ENCODE results near the gene DCBLD2.

Gene DCBLD2, protein sequence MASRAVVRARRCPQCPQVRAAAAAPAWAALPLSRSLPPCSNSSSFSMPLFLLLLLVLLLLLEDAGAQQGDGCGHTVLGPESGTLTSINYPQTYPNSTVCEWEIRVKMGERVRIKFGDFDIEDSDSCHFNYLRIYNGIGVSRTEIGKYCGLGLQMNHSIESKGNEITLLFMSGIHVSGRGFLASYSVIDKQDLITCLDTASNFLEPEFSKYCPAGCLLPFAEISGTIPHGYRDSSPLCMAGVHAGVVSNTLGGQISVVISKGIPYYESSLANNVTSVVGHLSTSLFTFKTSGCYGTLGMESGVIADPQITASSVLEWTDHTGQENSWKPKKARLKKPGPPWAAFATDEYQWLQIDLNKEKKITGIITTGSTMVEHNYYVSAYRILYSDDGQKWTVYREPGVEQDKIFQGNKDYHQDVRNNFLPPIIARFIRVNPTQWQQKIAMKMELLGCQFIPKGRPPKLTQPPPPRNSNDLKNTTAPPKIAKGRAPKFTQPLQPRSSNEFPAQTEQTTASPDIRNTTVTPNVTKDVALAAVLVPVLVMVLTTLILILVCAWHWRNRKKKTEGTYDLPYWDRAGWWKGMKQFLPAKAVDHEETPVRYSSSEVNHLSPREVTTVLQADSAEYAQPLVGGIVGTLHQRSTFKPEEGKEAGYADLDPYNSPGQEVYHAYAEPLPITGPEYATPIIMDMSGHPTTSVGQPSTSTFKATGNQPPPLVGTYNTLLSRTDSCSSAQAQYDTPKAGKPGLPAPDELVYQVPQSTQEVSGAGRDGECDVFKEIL

DNA sequence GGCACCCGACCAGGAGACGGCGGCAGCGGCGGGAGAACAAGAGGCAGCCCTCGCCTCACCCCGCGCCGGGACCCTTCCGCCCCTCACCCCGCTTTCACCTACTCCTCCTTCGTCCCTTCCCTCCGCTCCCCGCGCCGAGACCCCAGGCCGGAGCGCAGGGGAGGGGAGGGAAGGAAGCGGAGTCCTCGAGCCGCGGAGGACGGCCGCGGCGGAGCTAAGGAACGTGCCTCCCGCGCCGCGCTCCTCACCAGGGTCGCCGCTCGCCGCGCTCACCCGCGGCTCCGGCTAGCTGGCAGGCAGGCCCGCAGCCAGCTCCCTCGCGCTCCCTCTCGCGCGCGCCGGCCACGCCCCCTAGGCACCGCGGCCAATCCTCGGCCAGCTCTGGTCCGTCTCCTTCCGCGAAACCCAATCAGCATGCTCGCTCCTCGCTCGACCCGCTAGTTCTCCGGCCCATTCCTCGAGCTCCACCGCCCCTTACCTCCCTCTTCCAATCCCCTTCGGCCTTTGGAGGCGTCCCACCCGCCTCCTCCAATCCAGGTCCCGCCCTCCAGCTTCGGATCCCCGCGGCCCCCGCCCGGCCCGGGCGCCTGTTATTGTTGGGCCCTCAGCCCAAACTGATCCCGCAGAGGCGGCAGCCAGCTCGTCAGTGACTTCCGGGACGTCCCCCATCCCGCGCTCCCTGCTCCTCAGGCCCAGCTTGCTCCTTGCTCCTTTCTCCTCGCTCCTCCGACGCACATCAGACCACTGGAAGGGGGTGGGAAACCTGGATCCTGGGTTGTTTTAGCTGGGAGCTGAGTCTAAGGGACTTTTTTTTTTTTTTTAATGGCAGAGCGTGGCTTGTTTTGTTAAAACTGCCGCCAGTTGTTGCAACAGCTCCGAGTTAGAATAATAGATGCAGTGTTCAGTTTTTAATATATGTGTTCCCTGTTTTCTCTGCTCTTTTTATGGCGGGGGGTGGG lies at the start of gene DCBLD2:
DCBLD2 (minus strand) TSS at position 304 of the 959 bp plus-strand sequence. CDS start 369 bp downstream, outside the sequence.
- DNase-seq, result peak; percentile 93

DNA sequence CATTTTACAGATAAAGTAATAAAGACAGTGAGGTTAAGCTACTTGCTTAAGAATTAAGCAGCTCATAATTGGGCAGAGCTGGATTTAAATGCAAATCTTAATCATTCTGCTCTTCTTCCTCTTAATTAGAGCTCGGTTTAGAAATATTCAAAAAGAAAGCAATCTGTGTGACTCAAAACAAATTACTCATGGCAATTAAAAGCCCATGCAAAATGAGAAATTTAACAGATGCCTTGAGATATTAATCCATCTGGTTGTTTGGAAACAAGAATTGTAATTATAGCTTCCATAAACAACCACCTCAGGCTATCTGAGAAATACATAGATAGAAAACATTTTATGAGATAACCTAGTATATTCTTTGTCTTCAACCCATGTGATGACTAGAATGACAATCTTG lies 44.2 kb upstream of the DCBLD2 start:
- DNase-seq, result no peak

DNA sequence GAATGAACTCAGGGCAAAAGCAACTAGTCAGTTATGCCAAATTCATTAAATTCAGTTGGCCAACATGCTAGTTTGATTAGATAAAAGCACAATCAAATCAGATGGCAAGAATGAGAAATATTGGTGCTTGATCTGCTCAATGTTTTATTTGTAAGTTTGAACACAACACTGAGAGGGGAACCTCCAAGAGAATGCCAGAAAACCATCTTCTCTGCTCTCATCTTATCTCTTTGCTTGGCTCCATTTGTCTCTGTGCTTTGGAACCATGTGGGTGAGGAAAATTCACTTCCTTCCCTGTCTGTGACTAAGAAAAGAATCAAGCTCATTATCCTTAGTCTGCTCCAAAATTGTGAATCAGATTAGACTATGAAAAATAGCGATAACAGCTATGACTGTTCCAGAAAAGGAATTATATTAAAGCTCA lies 43.6 kb upstream of the DCBLD2 start:
- no peak for DNase-seq

- DNase-seq, result no peak
These were observed 28.9 kb upstream of the DCBLD2 start for GRCh38 chr3:98930413-98930812.

GRCh38 chr3:98921957-98922356 lies 20.5 kb upstream of the DCBLD2 start:
- no peak for DNase-seq

- DNase-seq, result no peak
These were observed 18.7 kb upstream of the DCBLD2 start for GRCh38 chr3:98920166-98920565.

DNA sequence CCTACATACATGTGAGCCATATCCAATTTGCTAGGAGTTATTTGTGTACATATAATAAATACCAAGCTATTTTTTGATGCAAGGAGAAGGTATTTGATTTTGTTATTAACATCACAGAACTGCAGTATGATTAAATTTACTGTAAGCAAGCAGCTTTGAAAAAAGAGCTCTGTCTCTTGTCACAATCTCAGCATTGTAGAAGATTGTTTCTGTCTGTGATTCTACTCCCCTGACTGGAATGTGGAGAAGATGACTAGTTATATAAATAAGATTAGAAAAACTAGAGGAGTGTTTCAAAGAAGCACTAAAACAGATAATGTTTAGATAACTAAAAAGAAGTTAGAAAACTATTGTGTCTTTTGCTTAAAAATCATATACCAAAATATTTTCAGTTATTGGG lies 17.1 kb upstream of the DCBLD2 start:
- no peak for DNase-seq

DNA sequence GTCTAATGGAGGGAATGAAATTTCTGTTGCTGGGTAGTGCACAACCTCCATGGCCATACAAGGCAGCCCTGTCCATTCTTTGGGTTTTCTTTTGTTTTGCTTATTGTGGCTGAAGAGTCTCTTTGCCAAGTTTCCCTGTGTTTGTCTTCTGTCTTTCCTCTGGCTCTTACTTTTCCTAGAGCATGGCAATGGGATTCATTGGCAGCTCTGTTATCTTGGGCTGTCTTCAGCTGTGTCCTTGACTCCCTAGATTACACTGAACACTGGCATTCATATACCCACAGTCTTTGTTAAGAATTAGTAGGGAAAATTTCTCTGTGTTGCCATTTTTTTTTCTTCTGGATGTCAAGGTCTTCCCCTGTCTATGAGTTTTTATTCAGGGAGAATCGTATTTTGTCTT lies 16.1 kb upstream of the DCBLD2 start:
- DNase-seq, result no peak

DNA sequence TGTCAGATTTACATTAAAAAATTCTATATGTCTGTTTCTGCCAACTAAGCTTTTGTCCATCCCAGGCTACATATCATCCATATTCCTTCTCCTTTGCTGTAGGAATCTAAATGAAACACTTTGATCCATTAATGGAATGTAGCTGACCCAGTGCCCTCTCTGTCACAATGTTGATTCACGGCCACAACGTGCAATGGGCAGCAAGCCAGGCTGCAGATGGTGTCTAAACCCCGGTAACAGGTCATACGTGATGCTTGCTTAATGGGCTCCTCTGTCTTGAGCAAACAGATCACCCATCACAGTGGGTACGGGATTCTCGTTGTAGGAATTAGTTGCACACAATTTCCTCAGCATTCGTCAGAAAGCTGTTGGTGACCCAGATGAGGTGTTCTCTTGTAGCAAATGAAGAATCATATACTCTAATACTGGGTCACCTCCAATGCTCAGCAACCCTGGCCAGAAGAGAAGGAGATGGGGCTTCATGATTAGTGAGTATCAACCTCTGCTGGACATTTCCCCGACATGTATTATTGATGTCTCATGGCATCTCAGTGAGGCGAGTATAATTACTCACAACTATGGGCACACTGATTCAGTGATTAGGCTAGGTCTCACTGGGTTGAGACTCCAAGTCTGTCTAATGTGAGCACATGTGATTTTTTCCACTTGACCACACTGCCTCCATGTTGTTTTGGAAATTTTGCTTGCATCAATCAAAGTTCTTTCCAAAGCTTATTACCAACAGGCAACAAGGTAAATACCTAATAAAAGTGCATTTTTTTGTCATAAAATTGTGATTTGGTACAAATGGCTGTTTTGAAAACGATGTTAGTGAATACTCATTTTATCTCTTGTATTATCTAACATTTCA lies 12.9 kb upstream of the DCBLD2 start:
- DNase-seq, result no peak

DNA sequence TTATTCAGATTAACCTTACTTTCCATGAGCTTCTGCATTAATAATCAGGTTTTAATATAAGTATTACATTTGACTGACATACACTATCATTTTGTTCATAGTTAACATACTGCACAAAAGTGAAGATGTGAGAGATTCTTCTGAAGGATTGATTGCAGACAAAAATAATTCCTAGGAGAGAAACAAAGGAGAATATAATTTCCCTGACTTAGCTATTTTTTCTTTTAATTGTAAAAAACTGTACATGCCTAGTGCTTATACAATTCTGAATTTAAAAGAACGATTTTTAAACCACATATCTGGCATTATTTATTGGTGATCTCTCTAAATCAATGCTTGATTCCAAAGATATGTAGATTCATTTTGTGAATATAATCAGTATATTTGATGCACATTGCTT lies 11.0 kb upstream of the DCBLD2 start:
- DNase-seq, result no peak

DNA sequence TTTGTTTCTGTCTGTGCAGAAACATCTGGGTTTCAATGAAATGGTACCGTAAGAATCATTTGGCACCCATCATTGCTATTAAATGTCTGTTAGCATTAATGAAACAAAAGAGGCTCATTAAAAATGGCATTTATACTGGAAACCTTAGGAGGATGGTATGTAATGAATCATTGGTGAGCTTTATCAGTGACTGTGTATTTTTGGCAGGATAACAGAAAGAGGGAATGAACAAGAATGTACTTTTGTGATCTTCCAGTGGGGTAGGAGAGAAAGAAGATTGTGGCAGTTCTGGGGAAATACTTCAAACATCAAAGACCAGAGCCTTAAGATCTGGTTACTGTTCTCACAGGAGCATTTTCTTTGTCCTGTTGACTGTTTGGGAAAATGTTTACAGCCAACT lies 4.7 kb upstream of the DCBLD2 start:
- DNase-seq, result no peak

- no peak for DNase-seq
These were observed 2.4 kb upstream of the DCBLD2 start for GRCh38 chr3:98903705-98904481.

- no peak for DNase-seq
These were observed 1.6 kb upstream of the DCBLD2 start for GRCh38 chr3:98903099-98903498.

- no peak for DNase-seq
These were observed 851 bp upstream of the DCBLD2 start for GRCh38 chr3:98902351-98902740.

DNA sequence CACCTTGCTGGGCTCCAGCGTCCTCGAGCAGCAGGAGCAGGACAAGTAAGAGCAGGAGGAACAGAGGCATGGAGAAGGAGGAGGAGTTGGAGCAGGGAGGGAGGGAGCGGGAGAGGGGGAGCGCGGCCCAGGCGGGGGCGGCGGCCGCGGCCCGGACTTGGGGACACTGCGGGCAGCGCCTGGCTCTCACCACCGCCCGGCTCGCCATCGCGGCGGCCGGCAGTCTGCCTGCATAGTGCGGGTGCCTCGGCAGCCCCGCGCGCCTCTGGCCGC lies 440 bp downstream of the DCBLD2 start:
- DNase-seq, result no peak

GRCh38 chr3:98900265-98901118 lies 1.0 kb downstream of the DCBLD2 start:
- DNase-seq, result no peak

DNA sequence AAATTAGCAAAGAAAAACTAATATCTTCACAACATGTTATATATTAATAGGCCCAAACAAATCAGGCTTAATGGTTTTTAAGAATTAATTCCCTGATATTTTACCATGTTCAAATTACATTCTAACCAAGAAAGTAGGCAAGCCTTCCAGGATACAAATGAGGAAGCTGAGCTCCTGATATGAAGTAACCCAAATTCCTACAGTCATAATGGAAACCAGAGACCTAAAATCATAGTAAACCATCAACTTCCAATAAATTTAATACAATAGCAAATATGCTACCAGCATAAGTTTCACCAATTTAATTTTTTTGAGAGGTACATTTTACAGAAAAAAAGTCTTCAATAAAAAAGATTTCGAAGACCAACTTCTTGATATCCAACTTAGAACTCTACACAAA lies 3.8 kb downstream of the DCBLD2 start:
- DNase-seq, result no peak

DNA sequence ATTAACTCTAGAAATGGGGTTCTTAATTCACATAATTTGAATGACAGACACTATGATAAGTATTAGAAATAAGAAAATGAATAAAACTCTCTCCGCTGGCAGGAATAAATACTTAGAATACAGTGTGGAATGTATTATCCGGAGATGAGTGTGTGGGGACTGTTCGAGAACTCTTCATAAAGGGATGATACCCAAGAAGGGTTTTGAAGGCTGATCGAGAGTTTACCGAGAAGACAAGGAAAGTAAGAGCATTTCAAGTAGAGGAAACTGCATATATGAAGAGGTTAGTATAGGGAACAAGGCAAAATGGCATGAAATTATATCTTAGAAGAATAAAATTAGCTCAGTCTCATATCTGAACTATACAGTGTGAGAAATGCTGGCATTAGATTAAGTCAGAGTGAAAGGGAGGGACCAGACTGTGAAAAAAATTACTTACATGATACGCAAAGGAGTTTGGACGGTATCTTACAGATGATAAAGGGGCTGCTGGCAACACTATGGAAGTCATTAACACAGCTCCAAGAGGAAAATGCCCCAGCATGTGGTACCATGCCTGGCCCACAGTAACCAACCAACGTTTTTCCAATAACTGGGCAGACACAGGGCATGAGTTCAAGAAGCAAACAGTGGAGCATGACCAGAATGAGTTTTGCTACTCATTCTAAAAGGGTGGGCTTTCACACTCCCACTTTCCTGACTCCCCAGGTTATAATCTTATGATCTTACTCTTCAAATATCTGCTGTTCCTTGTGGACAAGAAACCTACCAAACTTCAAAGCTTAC lies 6.5 kb downstream of the DCBLD2 start:
- no peak for DNase-seq

GRCh38 chr3:98893740-98894139 lies 7.8 kb downstream of the DCBLD2 start:
- DNase-seq, result no peak

DNA sequence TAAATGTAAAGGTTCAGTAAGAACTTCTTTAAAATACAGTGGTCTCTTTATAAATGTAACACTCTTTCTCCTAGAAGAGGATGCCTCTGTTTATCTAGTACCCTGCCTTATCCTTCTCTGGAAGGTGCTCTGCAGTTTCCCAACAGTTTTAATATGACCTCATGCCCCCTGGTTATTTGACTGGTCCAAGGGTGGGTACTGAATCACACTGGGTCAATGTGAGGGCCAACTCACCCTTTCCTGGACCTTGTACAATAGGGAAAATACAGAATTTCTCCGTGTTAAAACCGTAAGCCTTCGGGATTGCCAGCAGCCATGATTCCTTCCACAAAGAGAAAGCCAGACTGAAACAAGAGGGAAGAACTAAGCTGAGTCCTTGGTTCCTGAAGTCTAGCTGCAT lies 9.2 kb downstream of the DCBLD2 start:
- DNase-seq, result no peak

Measured in GOT3 (cell line).